GM19463 (cell line): ENCODE data around the gene RTP1.
"Not testable (repeated sequence)": the region's sequence is repeated elsewhere in the genome, so short reads cannot be mapped to it uniquely, and the experiment has no call there.

Experiments used
- ATAC-seq: cut with Tn5 transposase; IDR thresholded peaks from one replicate; pipeline ENCODE4 v1.9.1; 2021; ENCODE audit warnings: mild to moderate bottlenecking, moderate library complexity; ENCODE audit not compliant: unreplicated experiment

RTP1 gene, protein sequence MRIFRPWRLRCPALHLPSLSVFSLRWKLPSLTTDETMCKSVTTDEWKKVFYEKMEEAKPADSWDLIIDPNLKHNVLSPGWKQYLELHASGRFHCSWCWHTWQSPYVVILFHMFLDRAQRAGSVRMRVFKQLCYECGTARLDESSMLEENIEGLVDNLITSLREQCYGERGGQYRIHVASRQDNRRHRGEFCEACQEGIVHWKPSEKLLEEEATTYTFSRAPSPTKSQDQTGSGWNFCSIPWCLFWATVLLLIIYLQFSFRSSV

GRCh38 chr3:187197335-187197649 is at the start of gene RTP1:
TSS of gene RTP1 (plus strand) at chr3:187197486. CDS start at chr3:187197516, 30 bp downstream.
- ATAC-seq: no peak

DNA sequence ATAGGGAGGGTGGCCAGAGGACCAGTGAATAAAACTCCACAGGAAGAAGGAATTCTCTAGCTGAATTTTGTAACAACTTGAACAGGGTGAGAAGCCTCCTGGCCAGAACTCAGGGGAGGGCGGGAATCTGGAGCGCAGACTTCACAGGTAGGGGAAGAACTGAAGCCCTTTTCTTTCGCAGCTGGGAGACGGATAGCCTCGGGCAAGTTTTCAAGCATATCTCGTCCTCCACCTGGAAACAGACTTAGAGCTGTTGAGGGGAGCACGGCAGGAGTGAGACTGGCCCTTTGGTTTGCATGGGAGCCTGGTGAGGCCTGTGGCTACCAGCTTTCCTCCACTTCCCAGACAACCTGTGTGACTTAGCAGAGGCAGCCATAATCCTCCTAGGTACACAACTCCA is 47.1 kb upstream of the RTP1 start:
- no peak for ATAC-seq

GRCh38 chr3:187150599-187150998 is 46.7 kb upstream of the RTP1 start:
- ATAC-seq: no peak

DNA sequence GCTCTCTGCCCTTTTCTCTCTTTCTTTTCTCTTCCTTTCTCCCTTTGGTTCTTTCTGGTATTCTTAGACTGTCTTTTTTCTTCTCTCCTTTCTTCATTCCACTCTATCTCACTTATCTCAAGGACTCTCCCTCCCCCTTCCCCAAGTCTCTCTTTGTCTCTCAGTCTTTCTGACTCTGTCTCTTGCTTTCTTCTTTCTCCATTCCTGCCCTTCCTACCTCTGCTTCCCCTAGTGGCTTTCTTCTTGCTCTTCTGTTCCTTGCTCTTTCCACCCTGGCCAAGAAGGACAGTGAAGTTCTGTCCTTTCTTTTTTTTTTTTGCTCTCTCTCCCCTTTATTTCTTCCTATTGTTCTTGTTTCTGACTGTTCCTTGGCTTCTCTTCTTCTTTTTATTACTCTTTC is 35.7 kb upstream of the RTP1 start:
- no peak for ATAC-seq

- ATAC-seq: no peak
These were observed 34.9 kb upstream of the RTP1 start for GRCh38 chr3:187162265-187162953.

DNA sequence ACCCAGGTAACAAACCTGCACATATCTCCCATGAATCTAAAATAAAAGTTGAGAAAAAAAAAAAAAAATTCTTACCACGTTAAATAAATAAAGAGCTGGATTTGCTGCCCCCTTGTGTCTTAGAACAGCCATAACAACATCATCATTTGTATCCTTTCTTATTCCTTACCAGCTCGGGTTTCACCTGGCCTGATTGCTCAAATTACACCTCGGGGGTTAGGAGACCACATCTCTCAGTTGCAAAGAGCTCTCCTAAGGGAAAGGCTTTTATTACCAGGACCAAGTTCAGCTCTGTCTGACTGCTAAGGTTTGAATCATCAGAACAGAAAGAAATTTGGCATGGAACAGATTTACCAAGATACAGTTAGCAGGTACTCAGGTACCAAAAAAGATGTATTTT is 32.1 kb upstream of the RTP1 start:
- no peak for ATAC-seq

DNA sequence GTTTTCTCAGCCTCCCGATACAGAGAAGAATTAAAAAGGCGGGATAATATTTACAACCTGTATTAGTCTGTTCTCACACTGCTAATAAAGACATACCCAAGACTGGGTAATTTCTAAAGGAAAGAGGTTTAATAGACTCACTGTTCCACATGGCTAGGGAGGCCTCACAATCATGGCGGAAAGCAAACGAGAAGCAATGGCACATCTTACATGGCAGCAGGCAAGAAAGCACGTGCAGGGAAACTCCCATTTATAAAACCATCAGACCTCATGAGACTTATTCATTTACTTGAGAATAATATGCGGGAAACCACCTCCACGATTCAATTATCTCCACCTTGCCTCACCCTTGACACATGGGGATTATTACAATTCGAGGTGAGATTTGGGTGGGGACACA is 30.5 kb upstream of the RTP1 start:
- no peak for ATAC-seq

DNA sequence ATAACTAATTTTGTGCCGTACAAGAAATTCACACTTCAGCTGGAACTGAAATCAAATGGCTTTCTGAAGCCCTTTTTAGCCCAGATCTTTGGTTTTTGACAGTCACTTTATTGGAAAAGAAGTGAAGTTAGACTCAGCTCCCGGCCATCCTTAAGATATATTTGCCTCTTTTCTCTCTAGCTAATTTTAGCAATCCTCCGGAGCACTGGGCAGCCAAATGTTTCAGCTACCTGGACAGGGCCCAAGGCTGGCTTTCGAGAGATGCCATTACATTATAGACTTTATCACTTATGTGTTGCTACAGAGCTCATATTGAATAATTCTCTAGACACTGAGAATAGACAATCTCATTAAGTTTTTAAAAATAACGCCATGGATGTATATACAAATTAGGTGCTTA is 29.5 kb upstream of the RTP1 start:
- ATAC-seq: no peak

DNA sequence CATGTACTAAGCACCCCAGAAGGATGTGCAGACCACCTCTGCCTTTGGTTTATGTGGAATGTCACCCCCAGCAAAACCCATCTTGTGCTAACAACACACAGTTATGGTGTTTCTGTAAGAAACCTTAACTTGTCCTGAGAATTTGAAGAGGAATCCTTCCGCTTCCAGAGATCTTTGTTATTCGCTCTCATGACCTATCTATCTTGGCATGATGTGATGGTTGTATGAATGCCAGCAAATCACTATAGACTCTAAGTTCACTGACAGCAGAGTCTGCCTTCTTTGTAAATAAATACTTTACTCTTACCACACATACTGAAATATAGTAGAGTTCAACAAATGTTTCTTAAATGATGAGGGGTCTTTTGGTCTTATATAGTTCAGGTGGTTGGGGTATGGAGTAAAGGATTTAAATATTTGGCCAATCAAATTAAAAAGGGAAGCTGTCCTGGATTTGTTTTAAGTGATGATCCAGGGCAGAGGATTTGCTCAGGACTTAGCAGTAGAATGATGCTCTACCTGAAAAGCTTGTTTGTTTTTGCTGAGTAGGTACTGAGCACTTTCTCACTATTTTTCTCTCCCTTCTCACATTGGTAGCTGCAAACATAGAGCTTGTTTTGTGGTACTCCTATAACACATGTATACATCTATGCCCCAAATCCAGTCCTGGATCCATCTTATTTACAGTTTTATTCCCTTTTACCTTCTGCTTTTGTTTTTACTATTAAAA is 27.9 kb upstream of the RTP1 start:
- no peak for ATAC-seq

GRCh38 chr3:187170911-187171310 is 26.4 kb upstream of the RTP1 start:
- not testable (repeated sequence) for ATAC-seq

GRCh38 chr3:187172929-187173328 is 24.4 kb upstream of the RTP1 start:
- ATAC-seq: no peak

DNA sequence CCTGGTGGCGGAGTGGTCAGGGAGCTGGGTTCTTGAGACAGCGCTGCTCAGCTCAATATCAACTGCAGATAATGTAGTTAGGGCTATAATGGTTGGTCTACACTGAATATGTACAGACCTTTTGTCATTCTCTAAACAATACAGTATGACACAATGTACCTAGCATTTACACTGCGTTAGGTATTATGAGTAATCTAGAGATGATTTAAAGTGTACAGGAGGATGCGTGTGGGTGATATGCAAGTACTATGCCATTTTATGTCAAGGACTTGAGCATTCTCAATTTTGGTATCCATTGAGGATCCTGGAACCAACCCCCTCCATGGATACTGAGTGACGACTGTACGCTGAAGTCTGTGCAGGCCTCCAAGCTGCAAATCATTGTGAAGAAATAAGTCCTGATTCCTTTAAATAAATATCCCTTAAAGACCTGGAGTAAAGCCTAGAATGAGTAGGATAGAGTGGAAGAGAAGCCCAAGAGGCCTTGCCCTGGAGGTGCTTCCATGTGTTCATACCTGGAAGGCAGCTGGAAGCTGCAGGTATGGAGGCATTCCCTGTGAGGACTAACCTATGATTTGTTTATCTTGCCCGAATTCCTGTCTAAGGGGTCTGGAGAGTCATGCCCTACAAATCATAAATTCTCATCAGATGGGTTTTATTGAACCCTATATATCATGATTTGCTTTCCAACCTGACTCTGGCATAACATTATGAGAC is 15.7 kb upstream of the RTP1 start:
- no peak for ATAC-seq

GRCh38 chr3:187183210-187183862 is 13.9 kb upstream of the RTP1 start:
- ATAC-seq: peak; percentile 57

DNA sequence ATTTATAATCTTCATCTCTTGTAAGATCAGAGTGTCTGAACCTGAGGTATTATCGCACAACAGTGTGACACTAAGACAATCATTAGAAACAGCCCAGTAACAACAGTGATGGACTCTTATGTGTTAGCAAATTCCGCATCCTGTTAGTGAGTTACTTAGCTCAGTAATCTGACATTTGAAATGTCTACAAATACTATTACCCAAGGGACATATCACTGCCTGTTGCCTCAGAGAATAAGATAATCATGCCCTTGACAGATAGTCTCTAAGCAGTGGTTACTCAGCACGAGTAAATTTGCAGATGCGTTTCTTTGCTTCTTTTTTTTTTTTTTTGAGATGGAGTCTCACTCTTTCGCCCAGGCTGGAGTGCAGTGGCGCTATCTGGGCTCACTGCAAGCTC is 13.4 kb upstream of the RTP1 start:
- ATAC-seq: no peak

GRCh38 chr3:187185759-187186158 is 11.5 kb upstream of the RTP1 start:
- ATAC-seq: no peak

DNA sequence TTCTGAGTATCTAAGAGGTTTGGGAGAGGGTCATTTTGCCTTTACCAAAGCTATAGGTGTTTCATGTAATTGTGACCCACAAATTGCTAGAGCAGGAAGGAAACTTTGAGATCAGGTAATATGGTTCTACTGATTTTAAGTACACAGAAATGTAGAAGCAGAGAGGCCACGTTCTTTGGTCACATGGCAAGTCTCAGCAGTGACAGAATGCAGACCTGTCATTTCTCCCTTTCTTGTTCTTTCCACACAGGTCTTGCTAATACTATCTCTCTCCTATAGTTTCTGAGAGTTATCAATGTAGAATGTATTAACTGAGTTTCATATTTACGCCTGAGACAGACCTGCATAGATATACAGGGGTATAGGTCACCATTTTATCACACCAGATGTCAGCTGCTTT is 10.9 kb upstream of the RTP1 start:
- ATAC-seq: peak; percentile 31

DNA sequence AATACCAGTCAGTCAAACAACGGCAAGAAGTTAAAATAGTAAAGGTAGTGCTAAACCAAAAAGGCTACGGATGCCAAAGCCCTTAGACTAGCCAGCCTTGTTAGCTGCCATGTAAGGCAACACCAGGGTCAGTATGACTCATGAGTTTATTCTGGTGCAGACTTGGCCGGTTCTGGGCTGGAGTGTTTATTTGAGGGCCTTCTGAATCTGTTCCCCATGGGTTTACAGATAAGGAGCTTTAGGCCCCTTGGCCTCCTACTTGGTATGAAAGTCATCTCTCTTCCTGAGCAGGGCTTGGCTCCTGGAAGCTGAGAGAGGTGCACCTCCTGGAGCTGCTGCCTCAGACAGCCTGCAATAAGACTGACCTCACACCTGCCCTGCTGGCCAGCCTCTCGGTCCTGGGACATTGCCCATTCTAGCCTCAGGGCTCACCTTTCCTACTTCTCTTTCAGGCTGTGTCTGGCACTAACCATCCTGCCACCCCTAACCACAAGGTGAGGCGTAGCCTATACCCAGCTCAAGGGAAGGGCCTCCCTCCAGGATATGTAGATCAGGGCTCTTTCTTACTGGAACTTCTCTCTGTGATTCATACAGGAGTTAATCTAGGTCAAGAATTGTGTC is 10.4 kb upstream of the RTP1 start:
- ATAC-seq: peak; percentile 53

GRCh38 chr3:187188931-187189330 is 8.4 kb upstream of the RTP1 start:
- ATAC-seq: no peak

- no peak for ATAC-seq
These were observed 6.0 kb upstream of the RTP1 start for GRCh38 chr3:187191271-187191670.

DNA sequence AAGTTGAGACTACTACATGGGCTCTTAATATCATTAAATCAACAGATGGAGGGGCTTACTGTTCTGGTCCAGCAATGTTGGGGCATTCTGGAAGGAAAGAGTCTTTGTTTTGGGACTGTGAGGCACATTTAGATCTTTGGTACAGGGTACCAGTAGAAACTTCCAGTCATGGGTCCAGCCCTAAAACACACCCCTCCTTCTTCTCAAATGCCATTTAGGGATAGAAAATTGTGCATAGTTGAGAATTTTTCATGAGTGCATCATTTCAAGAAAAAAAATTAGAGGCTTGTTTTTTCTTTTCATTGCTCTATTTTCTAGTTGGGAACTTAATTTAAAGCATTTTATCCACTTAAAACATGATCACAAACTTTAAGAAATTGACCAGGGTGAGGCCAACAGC is 4.1 kb upstream of the RTP1 start:
- no peak for ATAC-seq
